ENCODE data around the gene ERC2. TPM values are rescaled to one million over a fixed set of nuclear protein-coding genes. Genes with fewer than 3 reads are reported as not detected.

ERC2 gene
- total RNA-seq, 3 donors from 2014 or later (not counting 1 experiment from before 2014, with no cell fraction given): not detected

DNA sequence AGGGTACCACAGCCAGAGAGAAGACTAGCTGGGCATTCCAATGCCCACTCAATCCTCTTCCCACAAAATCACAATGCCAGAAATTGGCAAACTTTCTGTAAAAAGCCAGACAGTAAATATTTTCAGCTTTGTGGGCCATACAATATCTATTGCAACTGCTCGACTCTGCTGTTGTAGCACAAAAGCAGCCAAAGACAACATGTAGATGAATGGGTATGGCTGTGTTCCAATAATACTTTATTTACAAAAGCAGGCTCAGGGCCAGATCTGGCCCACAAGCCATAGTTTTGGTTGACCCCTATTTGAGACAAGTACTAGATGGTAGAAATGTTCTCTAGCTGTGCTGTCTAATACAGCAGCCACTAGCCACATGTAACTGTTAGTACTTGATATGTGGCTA lies 330.9 kb downstream of the ERC2 start:
- Histone ChIP-seq H3K27me3 (ENCODE audit: control insufficient read depth, insufficient read depth, low read length) (no peaks in the 10 kb centered on the region), H3K9me3 (ENCODE audit: control insufficient read depth, insufficient read depth, low read length) (no peaks in the 10 kb centered on the region), H3K4me1 (ENCODE audit: control insufficient read depth, insufficient read depth, low read length) (no peaks in the 10 kb centered on the region), H3K27ac (ENCODE audit: low read length) (no peak overlapping the region), H3K36me3 (ENCODE audit: control insufficient read depth, insufficient read depth, low read length) (no peaks in the 10 kb centered on the region), H3K4me3 (ENCODE audit: low read length) (no peak overlapping the region)
- ATAC-seq: no peak
- Mint-ChIP-seq H3K27ac (no peak overlapping the region), H3K4me1 (no peaks in the 10 kb centered on the region), H3K9me3 (peaks cover 0 to 3% of the 10 kb centered on the region in 2 donors), H3K27me3 (ENCODE audit: low read depth in 2 of 2) (no peaks in the 10 kb centered on the region), H3K36me3 (no peaks in the 10 kb centered on the region), H3K4me3 (no peak overlapping the region)
- WGBS (ENCODE audit: insufficient coverage): 83% methylated on average over 1 of the region's 1 CpG
- intact Hi-C loops (cut with micrococcal nuclease): no loop called here
- TF ChIP-seq, protein P1, sequence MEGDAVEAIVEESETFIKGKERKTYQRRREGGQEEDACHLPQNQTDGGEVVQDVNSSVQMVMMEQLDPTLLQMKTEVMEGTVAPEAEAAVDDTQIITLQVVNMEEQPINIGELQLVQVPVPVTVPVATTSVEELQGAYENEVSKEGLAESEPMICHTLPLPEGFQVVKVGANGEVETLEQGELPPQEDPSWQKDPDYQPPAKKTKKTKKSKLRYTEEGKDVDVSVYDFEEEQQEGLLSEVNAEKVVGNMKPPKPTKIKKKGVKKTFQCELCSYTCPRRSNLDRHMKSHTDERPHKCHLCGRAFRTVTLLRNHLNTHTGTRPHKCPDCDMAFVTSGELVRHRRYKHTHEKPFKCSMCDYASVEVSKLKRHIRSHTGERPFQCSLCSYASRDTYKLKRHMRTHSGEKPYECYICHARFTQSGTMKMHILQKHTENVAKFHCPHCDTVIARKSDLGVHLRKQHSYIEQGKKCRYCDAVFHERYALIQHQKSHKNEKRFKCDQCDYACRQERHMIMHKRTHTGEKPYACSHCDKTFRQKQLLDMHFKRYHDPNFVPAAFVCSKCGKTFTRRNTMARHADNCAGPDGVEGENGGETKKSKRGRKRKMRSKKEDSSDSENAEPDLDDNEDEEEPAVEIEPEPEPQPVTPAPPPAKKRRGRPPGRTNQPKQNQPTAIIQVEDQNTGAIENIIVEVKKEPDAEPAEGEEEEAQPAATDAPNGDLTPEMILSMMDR (IDR thresholded peaks at IDR 0.05): no peak
- no peak for DNase-seq

DNA sequence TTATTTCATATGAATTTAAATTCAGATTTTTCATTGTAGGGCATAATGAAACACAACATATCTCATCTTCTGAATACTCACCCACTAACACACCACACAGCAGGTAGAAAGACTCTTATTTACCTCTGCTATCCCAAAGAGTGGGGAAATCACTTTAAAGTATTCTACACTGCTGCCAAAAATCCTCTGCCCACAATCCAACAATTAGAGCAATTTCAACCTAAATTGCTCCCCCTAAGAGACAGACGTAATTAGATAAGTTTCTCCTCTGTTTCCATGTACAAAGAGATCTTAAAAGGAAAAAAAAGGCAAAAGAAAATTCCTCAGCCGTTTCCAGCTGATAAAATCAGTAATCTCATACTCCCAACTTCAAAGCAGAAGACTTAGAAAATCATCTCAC lies 331.8 kb downstream of the ERC2 start:
- no peak overlapping the region for H3K4me3 ChIP-seq (ENCODE audit: low read length)
- no peak for ATAC-seq
- intact Hi-C loops (cut with micrococcal nuclease): no loop called here
- Mint-ChIP-seq H3K27me3 (ENCODE audit: low read depth in 2 of 2) (no peaks in the 10 kb centered on the region), H3K27ac (no peak overlapping the region), H3K4me3 (no peak overlapping the region), H3K36me3 (no peaks in the 10 kb centered on the region), H3K9me3 (peaks cover 0 to 3% of the 10 kb centered on the region in 2 donors), H3K4me1 (no peaks in the 10 kb centered on the region)
- H3K36me3 ChIP-seq (ENCODE audit: control insufficient read depth, insufficient read depth, low read length): no peaks in the 10 kb centered on the region
- H3K27me3 ChIP-seq (ENCODE audit: control insufficient read depth, insufficient read depth, low read length): no peaks in the 10 kb centered on the region
- no peak for DNase-seq
- H3K27ac ChIP-seq (ENCODE audit: low read length): no peak overlapping the region
- H3K9me3 ChIP-seq (ENCODE audit: control insufficient read depth, insufficient read depth, low read length): no peaks in the 10 kb centered on the region
- 75% methylated on average over 1 of the region's 2 CpGs for whole genome bisulfite sequencing (ENCODE audit: insufficient coverage)
- no peaks in the 10 kb centered on the region for H3K4me1 ChIP-seq (ENCODE audit: control insufficient read depth, insufficient read depth, low read length)
- TF ChIP-seq, protein P1 (IDR thresholded peaks at IDR 0.05): no peak

DNA sequence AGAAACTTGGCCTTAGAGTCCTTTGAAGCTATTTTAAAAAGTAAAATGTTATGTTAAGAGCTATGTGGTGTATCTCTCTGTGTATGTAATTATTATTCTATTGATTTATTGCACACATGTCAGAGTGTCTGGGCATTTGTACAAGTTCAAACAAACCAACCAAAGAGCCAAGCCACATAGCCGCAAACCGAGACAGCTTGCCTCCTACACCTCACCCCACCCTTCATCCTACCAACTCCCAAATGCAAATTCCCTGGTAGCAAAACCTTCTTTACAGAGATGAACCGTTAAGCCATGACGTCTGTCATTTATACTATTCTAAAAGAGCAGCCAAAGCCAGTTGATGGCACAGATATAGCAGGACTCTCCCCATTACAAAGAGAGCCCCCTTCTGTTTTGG lies 332.3 kb downstream of the ERC2 start:
- H3K27me3 Mint-ChIP-seq (ENCODE audit: low read depth in 2 of 2): peaks cover 0 to under 1% of the 10 kb centered on the region in 2 donors
- Histone ChIP-seq H3K27ac (ENCODE audit: low read length) (no peak overlapping the region), H3K36me3 (ENCODE audit: control insufficient read depth, insufficient read depth, low read length) (no peaks in the 10 kb centered on the region), H3K4me1 (ENCODE audit: control insufficient read depth, insufficient read depth, low read length) (no peaks in the 10 kb centered on the region), H3K4me3 (ENCODE audit: low read length) (no peak overlapping the region), H3K27me3 (ENCODE audit: control insufficient read depth, insufficient read depth, low read length) (no peaks in the 10 kb centered on the region), H3K9me3 (ENCODE audit: control insufficient read depth, insufficient read depth, low read length) (no peaks in the 10 kb centered on the region)
- WGBS (ENCODE audit: insufficient coverage): 92% methylated on average over 4 of the region's 4 CpGs
- no peak for DNase-seq
- TF ChIP-seq, protein P1 (IDR thresholded peaks at IDR 0.05): no peak
- H3K4me1 Mint-ChIP-seq: no peaks in the 10 kb centered on the region
- H3K27ac Mint-ChIP-seq: no peak overlapping the region
- H3K9me3 Mint-ChIP-seq: peaks cover 0 to under 1% of the 10 kb centered on the region in 2 donors
- H3K4me3 Mint-ChIP-seq: no peak overlapping the region
- H3K36me3 Mint-ChIP-seq: no peaks in the 10 kb centered on the region
- ATAC-seq: no peak
- intact Hi-C loops (cut with micrococcal nuclease): no loop called here

DNA sequence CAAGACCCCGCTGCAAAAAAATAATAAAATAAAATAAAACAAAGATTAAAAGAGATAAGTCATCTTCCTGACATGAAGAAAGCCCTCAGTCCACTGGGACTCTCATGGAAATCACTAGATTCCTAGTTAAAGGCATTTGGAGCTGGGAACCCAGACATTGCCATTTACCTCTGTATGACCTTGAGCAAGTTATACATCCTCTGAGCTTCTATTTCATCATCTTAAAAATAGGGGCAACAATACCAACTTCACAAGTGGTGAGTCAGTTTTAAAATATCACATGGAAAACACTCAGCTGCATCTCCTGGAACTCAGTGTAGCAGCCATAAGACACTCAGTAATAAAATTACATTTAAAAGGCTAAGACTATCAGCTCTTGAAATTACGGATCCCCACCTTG lies 334.8 kb downstream of the ERC2 start:
- no peak overlapping the region for H3K27ac Mint-ChIP-seq
- no peaks in the 10 kb centered on the region for H3K4me1 ChIP-seq (ENCODE audit: control insufficient read depth, insufficient read depth, low read length)
- no peak overlapping the region for H3K27ac ChIP-seq (ENCODE audit: low read length)
- no peaks in the 10 kb centered on the region for H3K36me3 ChIP-seq (ENCODE audit: control insufficient read depth, insufficient read depth, low read length)
- no peaks in the 10 kb centered on the region for H3K9me3 ChIP-seq (ENCODE audit: control insufficient read depth, insufficient read depth, low read length)
- H3K4me3 ChIP-seq (ENCODE audit: low read length): no peak overlapping the region
- H3K27me3 ChIP-seq (ENCODE audit: control insufficient read depth, insufficient read depth, low read length): no peaks in the 10 kb centered on the region
- TF ChIP-seq, protein P1 (IDR thresholded peaks at IDR 0.05): no peak
- no peaks in the 10 kb centered on the region for H3K36me3 Mint-ChIP-seq
- H3K9me3 Mint-ChIP-seq: no peaks in the 10 kb centered on the region
- no peak for DNase-seq
- WGBS (ENCODE audit: insufficient coverage): 87% methylated on average over 1 of the region's 2 CpGs
- H3K4me1 Mint-ChIP-seq: no peaks in the 10 kb centered on the region
- H3K4me3 Mint-ChIP-seq: no peak overlapping the region
- intact Hi-C loops (cut with micrococcal nuclease): no loop called here
- peaks cover 0 to 10% of the 10 kb centered on the region in 2 donors for H3K27me3 Mint-ChIP-seq (ENCODE audit: low read depth in 2 of 2)
- ATAC-seq: no peak

All from natural killer cell (primary cell).